Colonic mucosa (tissue), 4 donors: ENCODE data around the gene ZFP42. TPM values are rescaled to one million over a fixed set of nuclear protein-coding genes. Genes with fewer than 3 reads are reported as not detected.

ENCODE experiments used
- DNase-seq: peaks from one replicate; pipeline ENCODE4 v3.0.0-alpha.2; 2020
- H3K27ac ChIP-seq: fragments of 200-600 bp; one replicate; pipeline ENCODE4 v1.8.0; 2021
- H3K27me3 ChIP-seq: fragments of 200-600 bp; one replicate; pipeline ENCODE4 v1.8.0; 2021
- H3K36me3 ChIP-seq: fragments of 200-600 bp; one replicate; pipeline ENCODE4 v1.8.0; 2021
- H3K4me1 ChIP-seq: fragments of 200-600 bp; one replicate; pipeline ENCODE4 v1.8.0; 2021; ENCODE audit warnings: mild to moderate bottlenecking
- H3K4me3 ChIP-seq: fragments of 200-600 bp; one replicate; pipeline ENCODE4 v1.8.0; 2021
- H3K9ac ChIP-seq, 2 donors: one replicate each; pipeline ENCODE4 v1.7.0; 2013; ENCODE audit warnings: control low read depth in 2 of 2, low read depth in 2 of 2, low read length in 2 of 2
- H3K9me3 ChIP-seq: fragments of 200-600 bp; one replicate; pipeline ENCODE4 v1.8.0; 2021
- CTCF ChIP-seq: fragments of 200-600 bp; IDR thresholded peaks from one replicate; pipeline ENCODE4 v1.8.0; 2022; ENCODE audit warnings: antibody characterized with exemption, mild to moderate bottlenecking
- intact Hi-C: fragments of 100-400 bp; cut with DNase I; formaldehyde crosslinking; loops from one replicate; pipeline ENCODE4 v1.14.1; 2022
- total RNA-seq, 2 donors: library from RNA; stranded (reverse); fragmentation: NEBNext Ultra II Directional in 1 of 2; extraction: Animal tissue kit (Norgen Biotek cat#: 25700) in 1 of 2; gene quantifications; one replicate each; pipeline ENCODE4 v1.2.1, GENCODE V29; 2021
- donor health status: healthy.
- donor health status: DM: no; HTN: no; CAD: no.
- donor health status: DM: no; HTN: no; CAD: no.

The ZFP42 gene
- total RNA-seq, result under 1 TPM in 1 of 2 donors, not detected in 1; 0.12 TPM

GRCh38 chr4:187995322-187996207, at the start of gene ZFP42:
Gene ZFP42, plus strand, starts transcription at chr4:187995771. Its CDS starts 7,037 bp downstream, at chr4:188002808.
- H3K36me3 ChIP-seq, result no peaks in the 10 kb centered on the region
- H3K27me3 ChIP-seq, result no peaks in the 10 kb centered on the region
- no peak within 1 kb of the TSS for H3K27ac ChIP-seq
- peak; percentile 28 for DNase-seq
- intact Hi-C loops, result no loop called here
- H3K9ac ChIP-seq, result no peak within 1 kb of the TSS
- H3K4me3 ChIP-seq, result no peak within 1 kb of the TSS
- no peak for TF ChIP-seq CTCF
- no peaks in the 10 kb centered on the region for H3K4me1 ChIP-seq
- H3K9me3 ChIP-seq, result no peaks in the 10 kb centered on the region

GRCh38 chr4:187961171-187961570, 34.4 kb upstream of the ZFP42 start:
- H3K27me3 ChIP-seq, result no peaks in the 10 kb centered on the region
- no peaks in the 10 kb centered on the region for H3K4me1 ChIP-seq
- H3K9me3 ChIP-seq, result no peaks in the 10 kb centered on the region
- no peak for DNase-seq
- no peak for TF ChIP-seq CTCF
- H3K27ac ChIP-seq, result no peak overlapping the region
- H3K9ac ChIP-seq, result no peak overlapping the region
- intact Hi-C loops, result no loop called here
- H3K4me3 ChIP-seq, result no peak overlapping the region
- no peaks in the 10 kb centered on the region for H3K36me3 ChIP-seq

GRCh38 chr4:187961961-187962360, 33.6 kb upstream of the ZFP42 start:
- intact Hi-C loops, result no loop called here
- Histone ChIP-seq H3K36me3 (no peaks in the 10 kb centered on the region), H3K9ac (no peak overlapping the region), H3K4me1 (no peaks in the 10 kb centered on the region), H3K27ac (no peak overlapping the region), H3K9me3 (no peaks in the 10 kb centered on the region), H3K27me3 (no peaks in the 10 kb centered on the region), H3K4me3 (no peak overlapping the region)
- TF ChIP-seq CTCF, result no peak
- no peak for DNase-seq

- H3K4me3 ChIP-seq, result no peak overlapping the region
- intact Hi-C loops, result no loop called here
- no peaks in the 10 kb centered on the region for H3K36me3 ChIP-seq
- TF ChIP-seq CTCF, result no peak
- no peak overlapping the region for H3K9ac ChIP-seq
- no peaks in the 10 kb centered on the region for H3K27me3 ChIP-seq
- H3K9me3 ChIP-seq, result no peaks in the 10 kb centered on the region
- H3K4me1 ChIP-seq, result no peaks in the 10 kb centered on the region
- H3K27ac ChIP-seq, result no peak overlapping the region
- DNase-seq, result no peak
Observed at GRCh38 chr4:187962926-187963325, 32.6 kb upstream of the ZFP42 start.

- H3K27ac ChIP-seq, result no peak overlapping the region
- intact Hi-C loops, result no loop called here
- H3K4me3 ChIP-seq, result no peak overlapping the region
- no peaks in the 10 kb centered on the region for H3K36me3 ChIP-seq
- H3K27me3 ChIP-seq, result no peaks in the 10 kb centered on the region
- H3K9me3 ChIP-seq, result no peaks in the 10 kb centered on the region
- no peak for TF ChIP-seq CTCF
- H3K9ac ChIP-seq, result no peak overlapping the region
- H3K4me1 ChIP-seq, result no peaks in the 10 kb centered on the region
- no peak for DNase-seq
Observed at GRCh38 chr4:187965726-187966125, 29.8 kb upstream of the ZFP42 start.
